NCI-H1417 (cell line): ENCODE measurements around the gene PMM1.
"Not testable (repeated sequence)": the region's sequence is repeated elsewhere in the genome, so short reads cannot be mapped to it uniquely, and the experiment has no call there.

Experiments used
- DNase-seq, 3 experiments: peaks; one replicate each; lab custom pipeline; 2025; lab: John Stamatoyannopoulos, UW

The PMM1 gene

DNA sequence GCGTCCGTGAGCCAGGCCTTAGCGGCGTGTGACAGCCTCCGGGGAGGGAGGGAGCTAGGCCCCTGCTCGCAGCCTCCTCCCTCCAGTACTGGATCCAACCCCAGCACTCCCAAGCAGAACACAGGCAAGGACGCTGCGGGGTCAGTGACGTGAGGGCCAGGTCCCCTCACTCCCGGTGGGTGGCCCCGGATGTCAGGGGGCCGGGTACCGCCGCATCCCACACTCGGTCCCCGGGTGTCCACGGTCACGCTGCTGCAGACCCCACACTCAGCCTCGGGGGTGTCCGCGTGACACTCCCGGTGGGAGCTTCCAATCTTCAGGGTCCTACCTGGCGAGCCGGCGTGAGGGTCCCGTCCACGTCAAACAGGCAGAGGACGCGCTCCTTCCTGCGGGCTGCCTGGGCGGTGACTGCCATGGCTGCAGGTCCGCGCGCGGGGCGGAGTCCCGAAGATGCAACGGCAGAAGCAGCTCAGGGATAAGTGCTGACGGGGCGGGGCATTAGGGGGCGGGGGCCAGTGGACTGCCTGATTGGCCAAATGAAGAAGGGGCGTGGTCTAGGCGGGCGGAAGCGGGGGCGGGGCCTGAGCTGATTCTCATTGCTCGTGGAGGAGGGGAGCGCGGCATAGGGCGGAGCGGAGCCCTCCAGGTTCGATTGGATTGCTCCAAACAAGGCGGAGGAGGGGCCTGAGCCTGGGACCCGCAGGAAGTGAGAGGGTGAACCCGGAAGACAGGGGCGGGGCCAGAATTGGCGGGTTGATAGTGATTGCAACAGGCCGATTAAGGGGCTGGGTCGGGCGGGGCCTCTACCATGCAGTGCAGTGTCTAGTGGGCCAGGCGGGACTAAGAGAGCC lies at the start of gene PMM1:
PMM1 (minus strand) TSS at position 450 of the 851 bp plus-strand sequence; CDS start at position 415, 35 bp downstream.
- peak; percentile 96 to 99 (median 97) for DNase-seq

DNA sequence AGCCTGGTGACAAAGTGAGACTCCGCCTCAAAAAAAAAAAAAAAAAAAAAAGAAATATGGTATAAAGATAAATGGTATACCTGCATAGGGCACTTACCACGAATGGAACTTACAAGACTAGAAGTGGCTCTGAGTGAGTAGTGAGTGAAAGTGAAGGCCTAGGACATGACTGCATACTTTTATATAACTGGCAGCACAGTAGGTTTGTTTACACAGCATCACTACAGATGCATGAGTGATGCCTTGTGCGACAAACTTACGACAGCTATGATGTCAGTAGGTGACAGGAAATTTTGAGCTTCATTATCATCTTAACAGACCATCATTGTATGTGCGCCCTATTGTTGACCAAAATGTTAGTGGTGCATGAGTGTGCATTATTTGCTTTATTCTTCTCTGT lies 49.1 kb upstream of the PMM1 start:
- DNase-seq, result no peak

DNA sequence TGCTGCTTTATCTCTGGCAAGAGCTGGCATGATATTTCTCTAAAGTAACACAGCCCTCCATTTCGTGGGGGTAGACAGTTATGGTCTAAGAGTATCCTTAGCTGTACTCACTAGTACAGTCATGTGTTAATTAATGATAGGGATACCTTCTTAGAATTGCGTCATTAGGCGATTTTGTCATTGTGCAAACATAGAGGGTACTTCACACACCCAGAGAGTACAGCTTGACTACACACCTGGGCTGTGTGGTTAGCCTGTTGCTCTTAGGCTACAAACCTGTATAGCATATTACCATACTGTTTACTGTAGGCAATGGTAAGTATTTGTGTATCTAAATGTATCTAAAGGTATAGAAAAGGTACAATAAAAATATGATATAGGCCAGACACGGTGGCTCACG lies 48.5 kb upstream of the PMM1 start:
- no peak for DNase-seq

DNA sequence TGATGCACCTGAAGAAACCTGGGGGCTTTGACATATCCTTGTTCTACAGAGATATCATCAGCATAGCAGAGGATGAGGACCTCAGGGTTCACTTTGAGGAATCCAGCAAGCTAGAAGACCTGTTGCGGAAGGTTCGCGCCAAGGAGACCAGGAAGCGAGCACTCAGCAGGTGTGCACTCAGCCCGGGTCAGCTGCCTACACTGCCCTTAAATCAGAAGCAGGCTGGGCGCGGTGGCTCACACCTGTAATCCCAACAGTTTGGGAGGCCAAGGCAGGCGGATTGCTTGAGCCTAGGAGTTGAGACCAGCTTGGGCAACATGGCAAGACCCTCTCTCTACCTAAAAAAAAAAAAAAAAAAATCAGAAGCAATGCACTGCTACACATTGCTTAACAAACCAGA lies 48.0 kb upstream of the PMM1 start:
- DNase-seq, result not testable (repeated sequence)

GRCh38 chr22:41636467-41636866 lies 46.8 kb upstream of the PMM1 start:
- no peak for DNase-seq

DNA sequence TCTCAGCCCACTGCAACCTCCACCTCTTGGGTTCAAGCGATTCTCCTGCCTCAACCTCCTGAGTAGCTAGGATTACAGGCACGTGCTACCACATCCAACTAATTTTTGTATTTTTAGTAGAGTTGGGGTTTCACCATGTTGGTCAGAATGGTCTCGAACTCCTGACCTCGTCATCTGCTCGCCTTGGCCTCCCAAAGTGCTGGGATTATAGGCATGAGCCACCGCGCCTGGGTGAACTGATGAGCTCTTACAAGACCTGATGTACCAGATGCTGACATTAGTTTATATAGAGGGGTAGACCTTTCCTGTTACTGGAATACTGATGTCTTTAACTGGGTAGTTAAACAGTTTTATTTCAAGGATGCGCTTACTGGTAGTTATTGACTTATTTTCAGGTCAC lies 45.0 kb upstream of the PMM1 start:
- DNase-seq, result not testable (repeated sequence)

GRCh38 chr22:41631615-41632014 lies 42.0 kb upstream of the PMM1 start:
- not testable (repeated sequence) for DNase-seq

DNA sequence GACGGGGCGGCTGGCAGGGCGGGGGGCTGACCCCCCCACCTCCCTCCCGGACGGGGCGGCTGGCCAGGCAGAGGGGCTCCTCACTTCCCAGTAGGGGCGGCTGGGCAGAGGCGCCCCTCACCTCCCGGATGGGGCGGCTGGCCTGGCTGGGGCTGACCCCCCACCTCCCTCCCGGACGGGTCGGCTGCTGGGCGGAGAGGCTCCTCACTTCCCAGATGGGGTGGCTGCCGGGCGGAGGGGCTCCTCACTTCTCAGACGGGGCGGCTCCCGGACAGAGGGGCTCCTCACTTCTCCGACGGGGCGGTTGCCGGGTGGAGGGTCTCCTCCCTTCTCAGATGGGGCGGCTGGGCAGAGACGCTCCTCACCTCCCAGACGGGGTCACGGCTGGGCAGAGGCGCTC lies 41.5 kb upstream of the PMM1 start:
- not testable (repeated sequence) for DNase-seq

DNA sequence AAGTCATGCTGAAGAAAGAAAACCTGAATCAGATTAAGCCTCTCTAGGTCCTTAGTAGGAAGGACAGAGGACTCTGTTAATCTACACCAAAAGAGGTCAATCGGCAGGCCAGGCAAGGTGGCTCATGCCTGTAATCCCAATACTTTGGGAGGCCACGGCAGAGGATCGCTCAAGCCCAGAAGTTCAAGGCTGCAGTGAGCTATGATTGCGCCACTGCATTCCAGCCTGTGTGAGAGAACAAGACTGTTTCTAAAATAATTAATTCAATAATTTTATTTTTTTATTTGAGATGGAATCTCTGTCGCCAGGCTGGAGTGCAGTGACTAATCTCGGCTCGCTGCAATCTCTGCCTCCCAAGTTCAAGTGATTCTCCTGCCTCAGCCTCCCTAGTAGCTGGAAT lies 35.9 kb upstream of the PMM1 start:
- DNase-seq, result no peak

DNA sequence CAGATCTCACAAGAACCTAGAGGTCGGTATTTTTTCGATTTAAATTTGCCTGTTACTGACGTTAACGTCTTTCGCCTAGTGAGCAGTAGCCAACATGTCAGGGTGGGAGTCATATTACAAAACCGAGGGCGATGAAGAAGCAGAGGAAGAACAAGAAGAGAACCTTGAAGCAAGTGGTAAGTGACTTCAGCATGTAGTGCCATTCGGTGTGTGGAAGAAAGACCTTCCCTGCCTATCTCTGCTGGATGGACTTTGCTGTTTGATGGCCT lies 32.2 kb upstream of the PMM1 start:
- DNase-seq, result no peak

GRCh38 chr22:41621099-41621910 lies 31.7 kb upstream of the PMM1 start, which contains the start of gene XRCC6:
XRCC6 (plus strand) TSS chr22:41621295; CDS start chr22:41622005, 710 bp downstream.
- DNase-seq, result peak; percentile 95 to 98 (median 95)

DNA sequence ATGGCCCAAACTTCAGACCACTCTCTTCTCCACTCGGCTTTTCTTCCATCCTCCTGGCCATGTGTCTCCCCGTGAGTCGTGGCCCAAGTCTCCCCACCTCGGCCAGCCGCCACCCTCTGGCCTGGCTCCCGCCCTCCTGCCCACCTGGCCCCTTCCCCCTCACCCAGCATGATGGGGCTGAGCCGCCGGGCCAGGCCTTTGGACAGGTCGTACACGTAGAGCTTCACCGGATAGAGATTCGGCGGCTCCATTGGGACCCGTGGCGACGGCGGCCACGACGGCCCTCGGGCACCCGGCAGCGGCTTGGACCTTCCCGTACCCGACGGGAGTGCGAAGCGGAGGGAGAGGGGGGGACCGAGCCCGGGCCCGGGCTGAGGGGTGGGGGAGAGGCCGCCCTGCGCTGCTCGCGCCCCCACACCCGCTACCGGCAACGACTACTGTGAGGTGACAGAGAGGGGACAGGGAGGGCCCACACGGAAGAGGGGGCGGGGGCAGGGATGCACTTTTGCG lies 31.0 kb upstream of the PMM1 start, which contains the start of gene DESI1:
DESI1 (minus strand) TSS at position 455 of the 510 bp plus-strand sequence; CDS start at position 251, 204 bp downstream.
- DNase-seq, result peak in 1 of 3 experiments; percentile 76

DNA sequence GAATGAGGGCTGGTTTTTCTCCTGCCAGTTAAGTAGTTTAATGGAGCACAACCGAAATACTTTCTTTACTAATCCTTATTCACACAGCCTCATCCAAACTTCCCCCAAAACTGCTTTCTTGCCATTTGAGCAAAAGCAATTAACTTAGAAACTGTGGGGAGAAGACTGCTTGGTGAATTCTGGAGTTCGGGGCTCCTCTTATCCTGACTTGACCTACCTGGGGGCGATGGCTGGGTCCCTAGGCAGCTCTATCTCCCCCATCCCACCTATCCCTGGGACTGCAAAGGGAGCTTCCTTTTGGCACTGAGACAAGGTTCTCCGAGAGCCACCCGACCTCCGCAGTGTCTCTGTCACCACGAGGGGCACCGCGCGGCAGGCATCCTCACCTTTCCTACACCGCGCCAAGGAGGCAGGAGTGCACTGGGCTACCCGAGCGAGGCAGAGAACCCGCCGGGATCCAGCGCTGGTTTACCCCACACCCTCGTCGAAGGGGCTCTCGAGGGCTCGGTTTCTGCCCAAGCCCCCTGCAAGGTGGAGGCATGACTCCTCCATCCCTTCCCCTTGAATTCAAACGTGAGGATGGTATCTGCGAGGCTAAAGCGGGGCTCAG lies 30.4 kb upstream of the PMM1 start:
- DNase-seq, result peak in 2 of 3 experiments; percentile 43 to 55

DNA sequence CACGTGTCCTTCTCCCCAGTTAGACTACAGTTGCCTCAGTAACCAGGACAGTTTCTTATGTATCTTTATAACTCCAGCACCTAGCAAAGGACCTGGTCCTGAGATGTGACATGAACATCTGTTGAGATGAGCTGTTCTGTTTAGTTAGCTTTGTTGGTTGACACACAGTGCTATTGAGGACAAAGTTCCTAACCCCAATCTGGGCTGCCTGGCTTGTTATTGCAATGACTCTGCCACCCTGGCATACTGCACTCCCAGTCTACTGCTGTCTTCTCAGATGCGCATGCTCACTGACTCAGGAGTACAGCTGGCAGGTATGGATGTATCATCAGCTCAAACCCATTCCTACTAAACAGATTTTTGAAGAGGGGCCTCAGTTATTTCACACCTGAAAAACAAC lies 23.8 kb upstream of the PMM1 start:
- no peak for DNase-seq

DNA sequence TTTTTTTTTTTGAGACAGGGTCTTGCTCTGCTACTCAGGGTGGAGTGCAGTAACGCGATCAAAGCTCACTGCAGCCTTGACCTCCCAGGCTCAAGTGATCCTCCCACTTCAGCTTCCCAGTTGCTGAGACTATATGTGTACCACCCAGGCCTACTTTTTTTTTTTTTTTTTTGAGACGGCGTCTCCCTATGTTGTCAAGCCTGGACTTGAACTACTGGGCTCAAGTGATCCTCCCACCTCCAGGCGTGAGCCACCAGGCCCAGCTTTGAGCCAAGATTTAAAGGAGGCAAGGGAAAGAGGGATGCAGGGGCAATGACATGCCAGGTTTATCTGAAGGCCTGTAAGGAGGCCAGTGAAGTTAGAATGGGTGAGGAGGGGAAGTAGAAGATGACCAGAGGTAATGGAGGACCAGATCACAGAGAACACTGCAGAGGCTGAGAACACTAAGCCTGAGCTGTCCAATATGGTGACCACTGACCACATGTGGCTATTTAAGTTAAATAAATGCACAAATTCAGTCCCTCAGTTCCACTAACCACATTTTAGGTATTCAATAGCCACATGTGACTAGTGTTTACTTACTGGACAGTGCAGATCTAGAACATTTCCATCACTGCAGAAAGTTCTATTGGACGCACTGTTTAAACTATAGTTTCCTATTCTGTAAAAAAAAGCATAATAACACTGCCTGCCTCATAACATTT lies 23.1 kb upstream of the PMM1 start:
- no peak for DNase-seq

DNA sequence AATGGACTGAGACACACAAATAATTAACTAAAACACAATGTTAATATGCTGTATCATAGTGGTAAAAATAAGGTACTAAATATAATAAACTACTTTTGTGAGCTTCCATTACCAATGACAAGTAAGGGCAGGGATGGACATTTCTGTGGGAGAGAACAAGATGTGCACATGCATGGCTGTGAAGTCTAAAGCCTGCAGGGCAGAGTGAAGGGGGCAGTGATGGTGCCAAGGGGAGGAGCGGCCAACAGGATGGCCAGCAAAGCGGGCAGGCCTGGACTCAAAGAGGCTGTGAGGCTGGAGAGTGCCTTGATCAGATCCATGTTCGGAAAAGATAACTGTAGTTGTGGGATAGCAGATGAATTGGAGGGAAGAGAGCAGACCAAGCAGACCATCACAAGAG lies 18.7 kb upstream of the PMM1 start:
- DNase-seq, result no peak

DNA sequence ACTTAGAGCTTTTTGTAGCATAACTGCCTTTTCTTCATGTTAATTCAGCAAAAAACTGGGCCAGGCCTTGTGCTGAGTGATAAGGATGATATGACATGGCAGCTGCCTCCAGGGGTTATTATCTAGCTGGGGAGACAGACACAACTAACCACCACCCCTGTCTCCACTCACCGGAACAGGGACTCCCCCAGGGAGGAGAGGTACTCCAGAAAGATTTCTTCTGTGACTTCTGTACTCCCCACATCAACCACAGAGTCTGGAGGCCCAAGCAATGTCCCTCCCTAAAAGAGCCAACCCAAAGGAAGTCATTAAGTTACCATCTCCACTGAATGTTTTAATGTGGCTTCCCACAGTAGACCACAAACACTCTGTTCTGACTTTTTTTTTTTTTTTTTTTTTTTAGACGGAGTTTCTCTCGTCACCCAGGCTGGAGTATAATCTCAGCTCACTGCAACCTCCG lies 14.3 kb upstream of the PMM1 start:
- DNase-seq, result no peak

- no peak for DNase-seq
Measured at GRCh38 chr22:41600976-41601375, 11.3 kb upstream of the PMM1 start.

DNA sequence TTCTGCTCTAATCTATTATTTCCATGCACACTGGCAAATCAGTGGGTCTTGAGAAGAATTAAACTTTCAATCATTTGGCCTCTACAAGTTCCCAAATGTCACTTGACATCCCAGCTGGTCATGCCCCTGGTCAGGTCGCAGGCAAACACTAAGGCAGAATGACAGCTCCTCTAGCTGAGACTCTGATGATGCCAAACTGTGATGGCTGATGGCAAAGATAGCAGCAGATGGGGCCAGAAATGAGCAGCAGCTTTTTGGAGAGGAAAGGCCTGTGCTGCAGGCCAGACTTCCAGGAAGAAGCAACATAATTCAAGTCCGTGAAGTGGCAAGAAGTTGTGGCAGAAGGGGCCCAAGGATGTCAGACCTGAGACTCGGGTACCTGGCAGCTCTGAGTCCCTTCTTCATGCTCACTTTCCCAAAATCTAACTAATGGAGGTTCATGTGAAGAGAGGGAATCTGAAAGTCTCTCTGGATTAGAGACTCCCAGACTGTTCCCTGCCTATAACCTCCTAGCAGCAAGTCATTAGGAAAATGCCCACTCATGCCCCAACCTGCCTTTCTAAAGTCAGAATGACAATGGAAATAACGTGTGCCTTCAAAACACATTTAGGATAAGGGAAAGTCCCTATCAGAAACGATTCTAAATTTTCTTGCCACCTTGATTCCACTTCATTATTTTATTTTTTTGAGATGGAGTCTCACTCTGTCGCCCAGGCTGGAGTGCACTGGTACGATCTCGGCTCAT lies 9.4 kb upstream of the PMM1 start:
- no peak for DNase-seq

GRCh38 chr22:41598081-41598480 lies 8.4 kb upstream of the PMM1 start:
- no peak for DNase-seq

DNA sequence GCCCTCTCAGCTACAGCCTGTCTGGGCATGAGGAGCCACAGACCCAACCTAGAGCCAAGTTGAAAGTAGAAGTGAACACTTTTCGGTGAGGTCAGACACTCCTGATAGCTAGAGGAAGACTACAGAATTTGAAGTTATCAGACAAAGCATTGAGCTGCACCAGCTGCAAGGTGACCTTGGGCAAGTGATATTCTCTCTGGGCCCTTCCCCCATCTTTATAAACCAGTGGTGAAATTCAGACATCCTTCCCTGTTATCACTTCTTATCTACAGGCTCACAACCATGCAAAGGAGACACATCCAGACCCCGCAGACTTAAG lies 8.0 kb upstream of the PMM1 start:
- no peak for DNase-seq
